SW 1271 (cell line): ENCODE data around the gene LAGE3.

ENCODE experiments used
- DNase-seq, 2 experiments: peaks; one replicate each; lab custom pipeline; 2025; lab: John Stamatoyannopoulos, UW

LAGE3 gene, protein sequence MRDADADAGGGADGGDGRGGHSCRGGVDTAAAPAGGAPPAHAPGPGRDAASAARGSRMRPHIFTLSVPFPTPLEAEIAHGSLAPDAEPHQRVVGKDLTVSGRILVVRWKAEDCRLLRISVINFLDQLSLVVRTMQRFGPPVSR

GRCh38 chrX:154478728-154479622, at the start of gene LAGE3:
LAGE3 (minus strand) TSS chrX:154479281; CDS start chrX:154478915, 366 bp downstream.
- DNase-seq, result peak; percentile 48 to 84

DNA sequence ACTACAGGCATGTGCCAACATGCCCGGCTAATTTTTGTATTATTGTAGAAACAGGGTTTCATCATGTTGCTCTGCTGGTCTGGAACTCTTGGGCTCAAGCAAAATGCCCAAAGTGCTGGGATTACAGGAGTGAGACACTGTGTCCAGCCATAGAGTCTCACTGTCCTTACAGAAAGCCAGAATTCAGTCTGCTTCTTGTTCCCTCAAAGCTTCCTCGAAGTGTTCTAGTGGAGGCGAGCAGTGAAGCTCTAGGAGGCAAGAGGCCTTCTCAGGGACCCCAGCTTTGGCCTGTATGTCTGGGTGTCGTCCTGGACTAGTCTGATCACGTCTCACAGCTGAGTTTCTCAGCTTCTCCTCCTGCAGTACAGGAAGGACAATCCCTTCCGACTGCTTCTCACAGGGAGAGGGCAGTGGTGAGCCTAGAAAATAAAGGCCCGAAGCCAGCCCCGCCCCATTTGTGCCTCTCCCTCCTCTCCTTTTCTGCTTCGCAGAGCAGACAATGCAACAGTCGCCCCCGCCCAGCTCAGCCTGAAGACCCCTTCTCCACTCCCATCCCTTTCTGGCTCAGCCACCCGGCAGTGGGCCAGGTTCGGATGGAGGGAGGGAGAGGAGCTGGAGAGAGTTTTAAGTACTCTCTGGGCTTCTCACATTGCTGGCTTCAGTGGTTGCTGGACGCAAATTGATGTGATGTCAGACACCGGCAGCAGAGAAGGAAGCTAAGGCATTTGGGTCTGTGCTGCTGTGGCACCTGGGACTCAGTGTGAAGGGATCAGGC, 48.0 kb upstream of the LAGE3 start:
- DNase-seq, result peak in 1 of 2 experiments; percentile 73

DNA sequence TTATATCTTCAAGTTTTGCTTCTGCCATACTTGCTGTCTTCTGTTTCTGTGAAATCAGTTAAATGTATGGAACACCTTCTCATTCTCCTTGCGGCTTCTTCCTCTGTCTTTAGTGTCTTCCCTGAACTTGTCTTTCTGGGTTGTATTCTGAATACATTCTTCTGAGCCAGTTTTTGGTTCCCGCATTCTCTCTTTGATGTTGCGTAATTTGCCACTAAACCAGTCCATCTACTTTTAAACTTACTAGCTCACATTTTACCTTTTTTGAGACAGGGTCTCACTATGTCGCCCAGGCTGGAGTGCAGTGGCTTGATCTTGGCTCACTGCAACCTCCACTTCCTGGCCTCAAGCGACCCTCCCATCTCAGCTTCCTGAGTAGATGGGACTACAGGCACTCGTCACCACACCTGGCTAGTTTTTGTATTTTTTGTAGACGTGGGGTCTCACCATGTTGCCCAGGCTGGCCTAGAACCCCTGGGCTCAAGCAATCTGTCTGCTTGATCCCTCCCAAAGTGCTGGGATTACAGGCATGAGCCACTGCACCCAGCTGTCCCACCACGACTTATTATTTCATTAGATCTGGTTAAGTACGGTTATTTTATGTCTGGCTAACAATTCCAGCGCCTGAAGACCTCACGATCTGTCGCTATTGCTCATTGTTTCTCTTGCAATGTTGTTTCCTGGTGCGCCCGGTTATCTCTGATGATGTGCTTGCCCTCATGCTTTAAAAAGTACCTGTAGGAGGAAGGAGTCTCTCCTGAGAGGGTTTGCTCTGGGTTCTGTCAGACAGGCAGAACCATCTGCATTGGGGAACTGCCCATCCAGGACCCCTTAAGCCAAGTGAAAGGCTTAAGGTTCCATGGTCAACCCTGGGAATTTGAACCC, 46.8 kb upstream of the LAGE3 start:
- DNase-seq, result no peak

GRCh38 chrX:154519389-154519788, 40.3 kb upstream of the LAGE3 start:
- no peak for DNase-seq

DNA sequence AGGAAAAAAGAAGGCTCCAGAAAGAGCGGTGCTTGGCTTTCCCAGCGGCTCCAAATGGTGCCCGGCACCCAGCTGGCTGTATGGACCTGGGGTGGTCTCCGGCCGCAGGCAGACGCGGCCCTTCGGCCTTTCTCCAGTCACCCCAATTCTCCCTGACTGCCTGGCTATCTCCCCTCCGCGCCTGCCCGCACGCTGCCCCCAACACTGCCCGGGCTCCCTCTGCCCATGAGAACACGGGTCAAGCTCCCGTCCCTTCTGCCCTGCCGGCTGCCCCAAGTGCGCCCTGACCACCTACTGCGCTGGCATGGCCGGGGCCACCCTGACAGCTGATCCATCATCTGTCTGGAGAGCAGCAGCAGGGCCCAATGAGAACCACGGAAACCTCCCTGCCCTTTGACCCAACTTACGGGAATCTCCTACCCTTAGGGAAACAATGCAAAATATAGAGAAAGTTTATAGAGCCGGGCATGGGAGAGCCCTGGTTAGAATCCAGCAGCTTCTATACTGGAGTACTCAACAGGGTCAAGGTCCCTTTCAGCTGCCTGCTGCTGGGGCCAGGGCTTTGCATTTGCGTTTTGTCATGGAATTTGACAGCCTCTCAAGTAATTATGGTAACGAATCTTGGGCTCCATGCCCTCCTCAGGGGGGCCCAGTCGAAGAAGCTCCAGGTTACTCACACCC, 38.2 kb upstream of the LAGE3 start:
- no peak for DNase-seq

GRCh38 chrX:154516656-154517100, 37.6 kb upstream of the LAGE3 start:
- DNase-seq, result no peak

DNA sequence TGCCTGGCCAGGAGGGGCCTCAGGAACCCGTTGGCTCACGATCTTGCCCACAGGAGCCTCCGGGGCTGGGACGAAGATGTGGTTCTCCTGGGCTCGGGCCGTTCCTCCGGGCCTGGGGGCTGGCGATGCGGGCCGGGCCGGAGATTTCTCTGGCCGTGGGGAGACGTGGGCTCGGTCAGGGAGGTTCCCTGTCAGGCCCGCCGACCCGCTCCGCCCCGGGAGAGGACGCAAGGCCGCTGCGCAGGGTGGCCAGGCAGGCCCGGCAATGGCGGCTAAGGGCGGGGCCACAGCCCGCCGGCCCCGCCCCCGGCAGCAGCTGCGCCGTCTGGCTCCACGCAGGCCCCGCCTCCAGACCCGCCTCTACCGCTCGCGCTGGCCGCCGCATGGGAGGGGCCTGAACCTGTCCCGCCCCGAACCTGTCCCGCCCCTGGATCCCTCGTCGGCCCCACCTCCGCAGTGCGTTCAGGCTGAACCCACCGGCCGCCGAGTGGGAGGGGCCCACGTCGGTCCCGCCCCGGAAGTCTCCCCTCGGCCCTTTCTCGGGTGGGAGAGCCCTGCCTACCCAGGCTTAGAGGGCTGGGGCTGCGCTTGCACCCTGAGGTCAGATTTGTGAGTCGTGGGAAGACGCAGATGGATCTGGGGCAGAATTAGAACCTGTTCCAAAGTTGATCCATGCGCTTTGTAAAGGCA, 37.0 kb upstream of the LAGE3 start, which contains the start of gene FAM3A:
Gene FAM3A (minus strand): TSS at position 267 of the 690 bp plus-strand sequence. CDS start 460 bp downstream, outside the sequence.
- DNase-seq, result peak in 1 of 2 experiments; percentile 83

- DNase-seq, result no peak
These were observed 36.2 kb upstream of the LAGE3 start for GRCh38 chrX:154515090-154515965.

GRCh38 chrX:154513716-154514115, 34.6 kb upstream of the LAGE3 start:
- DNase-seq, result no peak

DNA sequence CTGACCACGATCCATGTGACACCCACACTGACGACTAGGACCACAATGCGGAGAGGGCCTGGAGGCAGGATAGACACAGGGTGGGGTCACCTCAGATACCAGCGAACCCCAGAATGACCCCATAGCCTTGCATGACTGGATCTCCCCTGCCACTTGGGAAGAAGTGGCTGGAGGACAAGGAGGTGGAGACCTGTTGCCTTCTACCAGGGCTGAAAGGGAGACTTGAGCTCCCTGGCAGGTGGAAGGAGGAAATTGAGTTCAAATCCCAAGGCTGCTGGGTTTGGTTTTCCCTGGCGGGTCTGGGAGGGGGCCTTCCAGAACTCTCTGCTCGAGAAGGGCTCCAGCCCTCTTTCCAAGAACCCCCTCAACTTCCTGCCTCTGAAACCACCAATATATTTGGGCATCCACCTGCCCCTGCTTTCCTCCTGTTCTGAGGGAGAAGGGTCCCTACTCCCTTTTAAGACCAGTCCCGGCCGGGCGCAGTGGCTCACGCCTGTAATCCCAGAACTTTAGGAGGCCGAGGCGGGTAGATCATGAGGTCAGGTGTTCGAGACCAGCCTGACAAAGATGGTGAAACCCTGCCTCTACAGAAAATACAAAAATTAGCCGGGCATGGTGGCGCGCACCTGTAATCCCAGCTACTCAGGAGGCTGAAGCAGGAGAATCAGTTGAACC, 33.9 kb upstream of the LAGE3 start:
- DNase-seq, result no peak

DNA sequence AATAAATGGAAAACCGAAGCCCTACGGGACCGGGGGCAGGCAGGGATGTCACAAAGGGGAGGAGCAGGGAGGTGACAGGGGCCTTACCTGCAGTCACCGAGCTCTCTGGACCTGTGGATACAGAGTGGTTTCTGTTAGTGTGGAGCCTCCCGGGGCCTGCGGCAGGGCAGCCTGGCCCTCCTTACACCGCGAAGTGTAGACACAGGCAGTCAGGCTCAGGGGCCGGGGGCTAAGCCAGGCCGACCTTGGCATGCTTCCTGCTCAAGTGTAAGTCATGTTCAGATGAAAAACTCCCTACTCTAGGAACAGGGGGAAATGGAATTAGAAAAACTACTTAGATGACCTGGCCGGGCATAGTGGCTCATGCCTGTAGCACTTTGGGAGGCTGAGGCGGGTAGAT, 32.7 kb upstream of the LAGE3 start:
- DNase-seq, result no peak

- DNase-seq, result no peak
These were observed 30.4 kb upstream of the LAGE3 start for GRCh38 chrX:154509455-154509854.

DNA sequence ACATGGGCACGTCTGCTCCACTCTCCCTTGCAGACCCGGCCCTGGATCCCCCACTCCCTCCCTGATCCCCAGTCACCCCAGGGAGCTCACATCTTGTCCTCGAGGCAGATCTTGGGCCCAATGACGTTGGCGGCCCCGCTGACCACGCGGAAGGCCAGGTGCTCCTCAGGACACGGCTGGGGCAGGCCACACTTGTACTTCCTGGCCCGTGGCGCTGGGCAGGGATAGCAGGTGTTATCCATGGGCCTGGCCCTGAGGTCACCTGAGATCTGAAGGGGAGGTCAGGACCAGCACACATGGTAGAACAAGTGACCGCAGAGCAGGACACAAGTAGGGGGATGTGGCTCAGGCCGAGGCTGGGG, 29.3 kb upstream of the LAGE3 start:
- DNase-seq, result no peak

GRCh38 chrX:154507673-154508383, 28.7 kb upstream of the LAGE3 start:
- no peak for DNase-seq

- no peak for DNase-seq
These were observed 27.6 kb upstream of the LAGE3 start for GRCh38 chrX:154506483-154507332.

DNA sequence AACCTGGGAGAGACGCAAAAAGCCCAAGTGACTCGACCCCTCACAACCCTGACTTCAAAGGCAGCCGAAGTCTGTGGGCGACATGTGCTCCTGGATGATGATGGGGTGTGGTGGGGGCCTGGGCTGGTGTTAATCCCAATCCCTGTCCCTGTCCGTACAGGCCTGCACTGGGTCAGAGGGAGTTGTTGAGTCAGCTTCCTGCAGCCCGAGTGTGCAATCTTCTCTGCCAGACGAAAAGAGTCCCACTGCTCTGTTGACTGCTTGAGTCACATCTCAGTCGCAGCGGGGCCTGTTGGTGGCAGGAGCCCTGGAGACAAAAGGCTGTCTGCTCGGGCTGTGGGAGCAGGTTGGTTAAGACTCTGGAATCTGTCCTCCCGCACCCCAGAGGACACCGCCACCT, 26.7 kb upstream of the LAGE3 start:
- no peak for DNase-seq

DNA sequence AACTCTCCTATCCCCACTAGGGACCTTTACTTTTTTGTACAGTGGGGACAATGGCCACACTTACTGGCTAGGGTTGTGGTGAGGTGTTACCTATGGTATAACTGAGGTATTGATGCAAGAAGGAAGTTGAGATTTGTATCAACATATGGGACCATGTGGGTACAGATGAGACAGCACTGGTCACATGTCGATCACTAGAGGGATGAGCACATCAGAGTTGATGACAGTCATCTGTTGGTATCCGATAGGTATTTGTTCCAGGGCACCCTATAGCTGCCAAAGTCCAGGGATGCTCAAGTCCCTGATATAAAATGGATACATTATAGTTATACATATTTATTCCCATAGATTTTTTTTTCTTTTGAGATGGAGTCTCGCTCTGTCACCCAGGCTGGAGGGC, 23.9 kb upstream of the LAGE3 start:
- DNase-seq, result no peak
